Stimulated activated CD4-positive, alpha-beta T cell treated with anti-CD3 and anti-CD28 coated beads, Interleukin-2, amount 100 ng/mL, for 24 hours (primary cell): Measurements from ENCODE around the gene SLC2A4.
"Not testable (repeated sequence)": the region's sequence is repeated elsewhere in the genome, so short reads cannot be mapped to it uniquely, and the experiment has no call there.

Experiments
- DNase-seq, 2 donors: peaks; one replicate each; pipeline ENCODE4 v3.0.0-alpha.2; 2020

Gene SLC2A4

GRCh38 chr17:7327056-7327455 is 45.5 kb downstream of the SLC2A4 start:
- no peak for DNase-seq

- no peak for DNase-seq
These were observed 46.0 kb downstream of the SLC2A4 start for GRCh38 chr17:7327501-7327900.

GRCh38 chr17:7328009-7328408 is 46.5 kb downstream of the SLC2A4 start:
- no peak for DNase-seq

- no peak for DNase-seq
These were observed 47.4 kb downstream of the SLC2A4 start, which contains the start of gene NEURL4 for GRCh38 chr17:7328840-7329373. NEURL4 (minus strand) TSS chr17:7329335; CDS start chr17:7329312, 23 bp downstream.

- DNase-seq, result peak; percentile 96
These were observed 48.0 kb downstream of the SLC2A4 start for GRCh38 chr17:7329374-7329996.

GRCh38 chr17:7329997-7330637 is 48.6 kb downstream of the SLC2A4 start:
- DNase-seq, result peak; percentile 83 to 84

- DNase-seq, result no peak
These were observed 49.1 kb downstream of the SLC2A4 start for GRCh38 chr17:7330638-7331015.

GRCh38 chr17:7332111-7332510 is 50.6 kb downstream of the SLC2A4 start:
- DNase-seq, result no peak

GRCh38 chr17:7332600-7333069 is 51.1 kb downstream of the SLC2A4 start:
- DNase-seq, result not testable (repeated sequence)

GRCh38 chr17:7334938-7335538 is 53.5 kb downstream of the SLC2A4 start:
- no peak for DNase-seq

GRCh38 chr17:7335765-7336164 is 54.2 kb downstream of the SLC2A4 start:
- not testable (repeated sequence) for DNase-seq

GRCh38 chr17:7336240-7337175 is 55.0 kb downstream of the SLC2A4 start, which contains the start of gene ACAP1:
ACAP1 (plus strand) TSS chr17:7336529; CDS start chr17:7336735, 206 bp downstream.
- peak; percentile 85 to 93 for DNase-seq

- not testable (repeated sequence) for DNase-seq
These were observed 56.1 kb downstream of the SLC2A4 start for GRCh38 chr17:7337600-7337999.
